ENCODE measurements around the gene GADL1.

- TF ChIP-seq, protein P1, sequence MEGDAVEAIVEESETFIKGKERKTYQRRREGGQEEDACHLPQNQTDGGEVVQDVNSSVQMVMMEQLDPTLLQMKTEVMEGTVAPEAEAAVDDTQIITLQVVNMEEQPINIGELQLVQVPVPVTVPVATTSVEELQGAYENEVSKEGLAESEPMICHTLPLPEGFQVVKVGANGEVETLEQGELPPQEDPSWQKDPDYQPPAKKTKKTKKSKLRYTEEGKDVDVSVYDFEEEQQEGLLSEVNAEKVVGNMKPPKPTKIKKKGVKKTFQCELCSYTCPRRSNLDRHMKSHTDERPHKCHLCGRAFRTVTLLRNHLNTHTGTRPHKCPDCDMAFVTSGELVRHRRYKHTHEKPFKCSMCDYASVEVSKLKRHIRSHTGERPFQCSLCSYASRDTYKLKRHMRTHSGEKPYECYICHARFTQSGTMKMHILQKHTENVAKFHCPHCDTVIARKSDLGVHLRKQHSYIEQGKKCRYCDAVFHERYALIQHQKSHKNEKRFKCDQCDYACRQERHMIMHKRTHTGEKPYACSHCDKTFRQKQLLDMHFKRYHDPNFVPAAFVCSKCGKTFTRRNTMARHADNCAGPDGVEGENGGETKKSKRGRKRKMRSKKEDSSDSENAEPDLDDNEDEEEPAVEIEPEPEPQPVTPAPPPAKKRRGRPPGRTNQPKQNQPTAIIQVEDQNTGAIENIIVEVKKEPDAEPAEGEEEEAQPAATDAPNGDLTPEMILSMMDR (IDR thresholded peaks at IDR 0.05; ENCODE audit: low read length): no peak
- no peak for TF ChIP-seq EZH2 (IDR thresholded peaks at IDR 0.05; ENCODE audit: borderline replicate concordance, low read length)
Observed at GRCh38 chr3:30775040-30775439, 119.4 kb downstream of the GADL1 start.

Measured in OCI-LY1 (cell line).